ENCODE results near the gene TUBGCP4.

Gene TUBGCP4

GRCh38 chr15:43412096-43412495, 41.2 kb downstream of the TUBGCP4 start:
- Histone ChIP-seq H3K36me3 (ENCODE audit: insufficient read depth) (peaks cover 4% of the 10 kb centered on the region; the same call in 1 of the 2 replicates), H3K4me1 (ENCODE audit: low read depth, poor library complexity, severe bottlenecking) (no peaks in the 10 kb centered on the region), H3K27ac (no peak overlapping the region), H3K27me3 (ENCODE audit: insufficient read depth, low read depth) (no peaks in the 10 kb centered on the region), H4K20me1 (ENCODE audit: insufficient read depth) (no peaks in the 10 kb centered on the region), H2AFZ (ENCODE audit: low read depth) (no peak overlapping the region), H3K4me3 (IDR thresholded peaks at IDR 0.05; ENCODE audit: insufficient read depth, low read depth, low read length) (no peak overlapping the region), H3K9ac (no peak overlapping the region), H3K4me2 (no peak overlapping the region), H3K79me2 (ENCODE audit: insufficient read depth, low read depth) (no peaks in the 10 kb centered on the region)
- no peak for TF ChIP-seq CTCF (conservative IDR thresholded peaks at IDR 0.05; ENCODE audit: low read depth, low read length)

GRCh38 chr15:43414196-43414595, 43.3 kb downstream of the TUBGCP4 start:
- Histone ChIP-seq H3K4me1 (ENCODE audit: low read depth, poor library complexity, severe bottlenecking) (no peaks in the 10 kb centered on the region), H3K9ac (no peak overlapping the region), H3K27me3 (ENCODE audit: insufficient read depth, low read depth) (no peaks in the 10 kb centered on the region), H3K4me3 (IDR thresholded peaks at IDR 0.05; ENCODE audit: insufficient read depth, low read depth, low read length) (no peak overlapping the region), H4K20me1 (ENCODE audit: insufficient read depth) (no peaks in the 10 kb centered on the region), H3K79me2 (ENCODE audit: insufficient read depth, low read depth) (no peaks in the 10 kb centered on the region), H3K27ac (no peak overlapping the region), H2AFZ (ENCODE audit: low read depth) (no peak overlapping the region), H3K4me2 (no peak overlapping the region), H3K36me3 (ENCODE audit: insufficient read depth) (peaks cover 4% of the 10 kb centered on the region; the same call in 1 of the 2 replicates)
- no peak for TF ChIP-seq CTCF (conservative IDR thresholded peaks at IDR 0.05; ENCODE audit: low read depth, low read length)

- Histone ChIP-seq H4K20me1 (ENCODE audit: insufficient read depth) (no peaks in the 10 kb centered on the region), H3K4me3 (IDR thresholded peaks at IDR 0.05; ENCODE audit: insufficient read depth, low read depth, low read length) (no peak overlapping the region), H3K36me3 (ENCODE audit: insufficient read depth) (no peaks in the 10 kb centered on the region), H3K27me3 (ENCODE audit: insufficient read depth, low read depth) (no peaks in the 10 kb centered on the region), H3K4me2 (no peak overlapping the region), H2AFZ (ENCODE audit: low read depth) (no peak overlapping the region), H3K27ac (no peak overlapping the region), H3K79me2 (ENCODE audit: insufficient read depth, low read depth) (no peaks in the 10 kb centered on the region), H3K9ac (no peak overlapping the region), H3K4me1 (ENCODE audit: low read depth, poor library complexity, severe bottlenecking) (no peaks in the 10 kb centered on the region)
- TF ChIP-seq CTCF (conservative IDR thresholded peaks at IDR 0.05; ENCODE audit: low read depth, low read length), result no peak
Observed at GRCh38 chr15:43420435-43420834, 49.5 kb downstream of the TUBGCP4 start.

GRCh38 chr15:43420876-43421275, 50.0 kb downstream of the TUBGCP4 start:
- H4K20me1 ChIP-seq (ENCODE audit: insufficient read depth), result no peaks in the 10 kb centered on the region
- H2AFZ ChIP-seq (ENCODE audit: low read depth), result no peak overlapping the region
- H3K4me2 ChIP-seq, result no peak overlapping the region
- TF ChIP-seq CTCF (conservative IDR thresholded peaks at IDR 0.05; ENCODE audit: low read depth, low read length), result no peak
- H3K4me1 ChIP-seq (ENCODE audit: low read depth, poor library complexity, severe bottlenecking), result no peaks in the 10 kb centered on the region
- H3K9ac ChIP-seq, result no peak overlapping the region
- no peak overlapping the region for H3K27ac ChIP-seq
- no peaks in the 10 kb centered on the region for H3K79me2 ChIP-seq (ENCODE audit: insufficient read depth, low read depth)
- H3K4me3 ChIP-seq (IDR thresholded peaks at IDR 0.05; ENCODE audit: insufficient read depth, low read depth, low read length), result no peak overlapping the region
- H3K27me3 ChIP-seq (ENCODE audit: insufficient read depth, low read depth), result no peaks in the 10 kb centered on the region
- H3K36me3 ChIP-seq (ENCODE audit: insufficient read depth), result no peaks in the 10 kb centered on the region

Measured in KMS-11 (cell line).